Effector CD8-positive, alpha-beta T cell (primary cell): ENCODE measurements around the gene MITD1.
"Not testable (repeated sequence)": the region's sequence is repeated elsewhere in the genome, so short reads cannot be mapped to it uniquely, and the experiment has no call there.

Experiments
- DNase-seq: peaks from one replicate; lab custom pipeline; 2025; lab: John Stamatoyannopoulos, UW
- total RNA-seq, 4 experiments: gene quantifications; one replicate each; lab custom pipeline; 2026; lab: John Stamatoyannopoulos, UW

Gene MITD1
- 37.2 to 65.0 (median 54.6) reads per million in 4 experiments for total RNA-seq

GRCh38 chr2:99180755-99181623 is at the start of gene MITD1, which contains the start of gene MRPL30:
Gene MITD1 (minus strand): TSS chr2:99181058. CDS start chr2:99180981, 77 bp downstream.
Gene MRPL30 (plus strand): TSS chr2:99181184. CDS start chr2:99186204, 5,020 bp downstream.
- DNase-seq = peak; percentile 88

DNA sequence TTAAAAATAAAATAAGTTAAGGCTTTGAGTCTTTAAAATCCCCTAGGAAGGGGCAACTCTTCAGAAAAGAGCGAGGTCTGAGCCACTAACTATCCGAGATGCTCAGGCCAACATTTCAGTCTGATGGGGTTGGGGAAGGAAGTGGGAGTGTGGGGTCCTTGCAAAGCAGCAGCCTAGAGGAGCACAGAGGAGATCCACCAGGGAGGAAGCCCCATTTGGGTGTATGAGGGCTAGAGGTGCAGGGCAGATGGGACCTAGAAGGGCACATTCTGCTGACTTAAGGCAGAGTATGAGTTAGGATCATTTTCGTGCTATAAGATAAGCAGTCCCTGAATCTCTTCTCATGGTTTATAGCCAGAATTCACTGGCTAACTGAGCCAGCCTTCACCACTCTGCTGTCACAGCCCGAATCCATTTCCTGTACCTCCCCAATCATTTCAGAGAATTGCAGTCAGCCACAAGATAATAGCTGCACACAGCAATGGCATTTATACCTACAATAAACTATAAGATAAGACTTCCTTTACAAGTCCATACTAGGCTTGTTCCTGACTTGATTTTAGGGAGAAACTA is 37.2 kb upstream of the MITD1 start:
- no peak for DNase-seq

DNA sequence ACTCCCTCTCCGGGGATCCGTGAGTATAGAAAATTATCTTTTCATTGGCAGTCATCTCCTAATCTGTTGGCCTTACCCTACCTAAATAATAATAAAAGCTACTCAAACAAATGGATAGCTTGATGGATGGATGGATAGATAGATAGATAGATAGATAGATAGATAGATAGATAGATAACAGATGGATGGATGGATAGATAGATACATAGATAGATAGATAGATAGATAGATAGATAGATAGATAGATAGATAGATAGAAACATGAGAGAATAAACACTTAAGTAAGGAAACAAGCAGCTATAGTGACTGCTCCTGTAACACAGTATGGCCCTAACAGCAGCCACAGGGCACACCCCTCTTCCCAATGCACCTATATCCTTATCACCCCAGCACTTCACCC is 35.2 kb upstream of the MITD1 start:
- DNase-seq = no peak

- no peak for DNase-seq
Measured at GRCh38 chr2:99205491-99205890, 24.6 kb upstream of the MITD1 start.

DNA sequence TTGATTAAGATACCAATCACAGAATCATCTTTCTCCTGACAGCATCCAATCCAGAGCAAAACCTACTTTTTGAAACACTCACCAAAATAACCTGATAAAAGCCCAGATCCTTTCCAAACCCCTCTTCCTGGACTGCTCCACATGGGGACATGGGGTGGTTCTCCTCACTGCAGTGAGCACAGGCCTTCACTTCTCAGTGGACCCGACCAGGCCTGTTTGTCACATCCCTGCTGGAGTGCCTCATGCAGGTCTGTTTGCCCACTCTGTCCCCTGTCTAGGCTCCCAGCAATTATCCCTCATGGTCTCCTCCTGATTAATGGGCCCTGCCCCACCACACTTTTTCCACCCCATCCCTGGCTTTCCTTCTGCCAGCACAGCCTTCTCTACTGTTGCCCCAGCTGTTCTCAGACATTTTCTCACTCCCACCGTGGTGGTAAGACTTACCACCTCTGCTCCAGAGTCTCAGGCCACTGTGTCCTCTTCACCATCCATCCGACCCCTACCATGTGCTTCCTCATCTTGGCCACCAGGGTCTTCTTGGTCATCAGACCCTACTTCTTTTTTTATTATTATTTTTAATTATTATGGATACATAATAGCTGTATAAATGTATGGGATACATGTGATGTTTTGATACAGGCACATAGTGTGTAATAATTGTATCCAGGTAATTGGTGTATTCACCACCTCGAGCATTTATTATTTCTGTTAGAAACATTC is 21.3 kb upstream of the MITD1 start:
- DNase-seq = no peak

DNA sequence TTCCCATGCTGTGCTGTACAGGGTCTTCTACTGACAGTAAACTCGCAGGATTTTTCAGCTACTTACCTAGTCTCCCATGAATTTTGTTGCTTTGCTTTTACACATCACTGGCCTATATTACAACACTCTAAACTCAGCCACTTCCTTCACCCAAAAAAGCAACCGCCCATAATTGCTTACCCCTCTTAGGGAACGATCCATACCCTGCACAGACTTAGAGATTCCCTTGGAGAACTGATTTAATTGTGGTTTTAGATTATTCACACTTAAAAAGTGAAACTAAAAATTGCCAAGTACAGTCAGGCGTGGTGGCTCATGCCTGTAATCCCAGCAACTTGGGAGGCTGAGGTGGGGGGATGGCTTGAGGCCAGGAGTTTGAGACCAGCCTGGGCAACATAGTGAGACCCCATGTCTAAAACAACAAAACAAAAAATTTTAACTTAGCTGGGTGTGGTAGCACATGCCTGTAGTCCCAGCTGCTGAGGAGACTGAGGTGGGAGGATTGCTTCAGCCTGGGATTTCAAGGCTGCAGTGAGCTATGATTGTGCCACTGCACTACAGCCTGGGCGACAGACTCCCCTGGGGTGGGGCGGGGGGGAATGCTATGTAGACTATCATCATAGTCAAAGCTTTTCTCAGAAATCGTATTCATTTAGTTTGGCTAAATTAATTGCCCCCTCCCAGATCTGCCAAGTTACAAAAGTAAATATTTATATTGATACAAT is 19.4 kb upstream of the MITD1 start:
- no peak for DNase-seq

DNA sequence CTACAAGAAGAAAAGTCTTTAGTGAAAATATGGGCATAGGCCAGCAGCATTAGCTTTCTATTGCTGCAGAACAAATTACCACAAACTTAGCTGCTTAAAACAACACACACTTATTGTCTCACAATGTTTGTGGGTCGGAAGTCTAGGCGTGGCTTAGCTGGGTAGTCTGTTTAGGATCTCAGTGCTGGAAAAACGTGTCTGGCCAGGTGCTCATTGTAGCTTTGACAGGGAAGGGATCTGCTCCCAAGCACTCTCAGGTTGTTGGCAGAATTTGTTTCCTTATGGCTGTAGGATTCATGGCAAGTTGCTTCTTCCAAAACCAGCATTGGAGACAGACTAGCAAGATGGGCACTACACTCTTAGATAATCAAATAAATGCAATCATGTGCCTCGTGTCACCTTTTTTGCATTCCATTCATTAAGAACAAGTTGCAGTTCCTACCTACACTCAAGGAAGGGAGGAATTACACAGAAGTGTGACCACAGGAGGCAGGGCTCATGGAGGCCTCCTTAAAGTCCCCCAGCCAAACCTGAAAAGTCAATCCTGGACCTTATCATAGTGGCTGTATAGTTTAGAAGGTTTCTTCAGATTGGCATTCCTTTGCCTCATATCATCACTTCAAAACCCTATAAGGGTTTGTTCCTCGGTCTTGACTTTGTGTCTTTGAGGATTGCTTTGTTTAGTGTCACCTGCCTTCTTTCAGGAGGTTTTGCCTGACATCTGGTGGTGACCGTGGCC is 17.4 kb upstream of the MITD1 start:
- DNase-seq = no peak

GRCh38 chr2:99192364-99192763 is 11.5 kb upstream of the MITD1 start:
- DNase-seq = not testable (repeated sequence)

- no peak for DNase-seq
Measured at GRCh38 chr2:99190548-99190947, 9.7 kb upstream of the MITD1 start.

- no peak for DNase-seq
Measured at GRCh38 chr2:99188357-99188756, 7.5 kb upstream of the MITD1 start.

DNA sequence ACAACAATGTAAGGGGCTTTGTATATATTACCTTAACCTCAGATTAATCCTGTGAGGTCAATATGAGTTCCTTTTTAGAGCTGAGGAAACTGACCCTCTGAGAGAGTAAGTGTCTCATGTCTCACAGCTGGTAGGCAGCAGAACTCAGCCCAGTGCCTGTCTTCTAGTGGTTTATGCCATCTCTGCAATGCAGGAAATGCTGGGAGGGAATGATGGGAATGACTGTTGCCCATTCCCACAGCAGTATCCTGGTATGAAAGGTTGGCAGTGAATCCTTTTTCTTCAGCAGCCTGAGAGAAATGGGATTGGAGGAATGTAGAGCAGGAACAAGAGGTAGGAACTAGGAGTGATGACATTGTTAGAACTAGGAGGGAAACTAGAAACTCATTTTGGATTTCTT is 6.2 kb upstream of the MITD1 start:
- no peak for DNase-seq

- DNase-seq = no peak
Measured at GRCh38 chr2:99184811-99185210, 4.0 kb upstream of the MITD1 start.

GRCh38 chr2:99183025-99183424 is 2.2 kb upstream of the MITD1 start:
- DNase-seq = no peak

- DNase-seq = no peak
Measured at GRCh38 chr2:99181624-99182000, 754 bp upstream of the MITD1 start.

DNA sequence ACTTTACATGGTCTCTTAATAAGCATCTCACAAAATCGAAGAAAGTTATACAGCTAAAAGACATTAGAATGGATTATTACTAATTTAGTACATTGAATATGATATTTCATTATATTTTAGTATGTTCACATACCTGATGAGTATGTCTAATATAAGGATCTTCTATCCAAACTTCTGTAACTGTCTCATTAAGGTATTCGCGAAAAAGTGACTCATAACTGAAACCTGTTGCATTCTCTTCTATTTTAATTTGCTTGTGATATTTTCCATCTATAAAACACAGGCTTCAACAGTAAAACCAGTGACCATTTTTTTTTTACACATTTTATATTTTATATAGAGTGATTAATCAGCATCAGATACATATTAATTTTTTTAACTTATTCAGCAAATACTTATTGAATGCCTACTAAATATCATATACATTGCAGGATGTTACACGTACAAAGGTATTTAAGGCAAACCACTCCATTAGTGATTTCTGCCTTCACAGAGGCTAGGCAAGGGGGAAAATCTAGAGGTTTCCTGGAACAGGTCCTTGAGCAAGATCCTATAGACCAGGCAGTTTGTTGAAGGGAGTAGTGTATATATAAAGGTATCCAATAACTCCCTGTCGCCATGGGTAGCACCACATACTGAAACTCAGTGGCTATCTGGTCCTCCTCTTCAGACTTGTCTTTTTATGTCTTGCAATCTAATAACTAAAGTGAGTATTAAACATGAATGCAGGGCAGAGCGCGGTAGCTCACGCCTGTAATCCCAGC is 9.3 kb downstream of the MITD1 start:
- DNase-seq = no peak

- no peak for DNase-seq
Measured at GRCh38 chr2:99169534-99169933, 11.3 kb downstream of the MITD1 start.

DNA sequence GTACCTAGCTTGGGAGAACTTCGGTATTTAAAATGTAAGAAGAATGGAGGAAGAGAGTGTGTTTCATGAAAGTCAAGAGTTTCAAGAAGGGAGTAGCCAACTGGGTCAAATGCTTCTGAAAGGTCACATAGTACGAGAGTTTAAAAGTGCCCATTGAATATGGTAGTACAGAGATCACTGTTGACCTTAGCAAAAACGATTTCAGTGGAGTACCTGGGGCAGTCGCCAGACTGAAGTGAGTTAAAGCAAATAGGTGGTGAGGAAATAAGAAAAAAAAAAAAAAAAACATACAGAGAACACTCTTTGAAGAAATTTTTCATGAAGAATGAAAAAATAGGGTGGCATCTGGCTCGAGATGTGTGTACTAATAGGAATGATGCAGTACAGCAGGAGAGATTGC is 14.6 kb downstream of the MITD1 start:
- DNase-seq = no peak

DNA sequence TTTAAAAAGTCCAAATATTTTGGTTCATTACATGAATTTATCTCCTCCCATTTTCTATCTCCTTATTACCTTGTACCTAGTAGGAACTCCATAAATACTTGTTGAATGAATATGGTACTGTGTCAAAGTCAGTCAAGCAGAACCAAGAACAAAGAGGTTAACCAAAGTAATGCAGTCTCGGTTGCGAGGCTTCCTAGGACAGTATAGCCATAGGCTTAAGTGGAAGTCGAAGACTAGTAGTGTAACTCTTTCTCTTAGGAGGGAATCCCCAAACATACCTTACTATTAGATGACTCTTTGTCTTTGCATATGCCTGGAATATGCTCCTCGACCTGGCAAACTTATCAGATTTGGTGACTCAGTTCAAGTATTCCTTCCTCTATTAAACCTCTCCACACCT is 21.3 kb downstream of the MITD1 start:
- DNase-seq = no peak

DNA sequence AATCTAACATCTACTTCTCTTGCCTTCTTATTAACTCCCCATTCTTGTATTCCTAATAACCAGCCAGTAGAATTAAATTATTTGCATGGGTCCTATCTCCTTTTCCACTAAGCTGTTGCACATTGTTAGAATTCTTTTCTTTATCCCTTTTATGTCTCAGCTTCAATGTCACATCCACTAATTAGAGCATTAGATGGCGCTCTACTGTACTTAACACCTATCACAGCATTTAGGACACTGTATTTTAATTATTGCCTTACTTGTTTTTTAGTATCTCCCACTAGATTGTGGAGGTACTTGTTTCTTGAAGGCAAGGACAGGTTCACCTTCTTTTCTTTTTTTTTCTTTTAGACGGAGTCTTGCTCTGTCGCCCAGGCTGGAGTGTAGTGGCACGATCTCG is 22.3 kb downstream of the MITD1 start:
- no peak for DNase-seq

DNA sequence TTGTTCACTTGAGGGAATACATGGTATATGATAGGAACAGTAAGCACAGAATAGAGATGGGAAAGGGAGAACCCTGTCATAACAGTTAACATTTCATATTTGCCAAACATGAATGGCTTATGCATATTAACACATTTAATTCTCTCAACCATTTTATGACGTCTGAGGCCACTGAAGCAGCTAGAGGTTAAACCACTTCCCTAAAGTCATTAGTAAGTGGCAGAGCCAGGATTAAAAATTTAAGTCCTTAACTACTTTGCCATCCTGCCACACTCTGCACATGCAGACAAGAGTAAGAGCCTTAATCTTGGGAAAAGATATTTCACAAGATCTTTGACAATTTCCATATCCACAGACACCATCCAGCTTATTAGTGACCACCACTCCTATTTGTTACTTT is 24.0 kb downstream of the MITD1 start:
- no peak for DNase-seq
